Frontal cortex (tissue), 4 donors: ENCODE measurements around the gene ENPP3. TPM values are rescaled to one million over a fixed set of nuclear protein-coding genes. Genes with fewer than 3 reads are reported as not detected.
"Not testable (repeated sequence)": the region's sequence is repeated elsewhere in the genome, so short reads cannot be mapped to it uniquely, and the experiment has no call there.

Source experiments
- DNase-seq, 2 donors: peaks; one replicate each; pipeline ENCODE4 v3.0.0; 2012; ENCODE audit warnings: low spot score in 2 of 2
- FAIRE-seq: peaks from 2 replicates; lab custom pipeline; 2012; peaks lifted over from hg19 to GRCh38; lab: Jason Lieb, UNC
- total RNA-seq: library from RNA; depleted of rRNA; stranded (reverse); fragments of >200 nt; gene quantifications from one replicate; pipeline ENCODE4 v1.2.3, GENCODE V29; 2014
- donor health status: control.
- donor health status: control.
- donor health status: control.

ENPP3 gene
- total RNA-seq, 1 donor from 2014 or later, result 0.41 TPM

DNA sequence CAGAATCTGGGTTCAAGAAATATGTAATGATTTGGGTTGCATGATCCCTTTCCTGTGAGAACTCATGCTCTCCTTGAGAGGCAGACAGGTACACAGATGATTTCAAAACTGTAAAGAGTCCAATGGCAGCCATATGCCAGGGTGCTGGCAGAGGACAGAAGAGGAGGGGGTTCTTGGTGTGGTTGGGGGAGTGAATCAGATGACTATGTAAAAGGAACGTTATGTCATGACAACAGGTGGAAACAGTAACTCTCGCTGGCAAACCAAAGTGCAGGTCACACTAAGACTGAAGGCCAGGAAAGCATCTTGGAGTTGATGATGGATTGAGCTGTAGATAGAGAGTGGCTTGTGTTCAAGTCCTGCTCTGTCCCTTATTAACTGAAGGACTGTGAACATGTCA lies 43.8 kb downstream of the ENPP3 start:
- FAIRE-seq, result no peak
- DNase-seq, result no peak

DNA sequence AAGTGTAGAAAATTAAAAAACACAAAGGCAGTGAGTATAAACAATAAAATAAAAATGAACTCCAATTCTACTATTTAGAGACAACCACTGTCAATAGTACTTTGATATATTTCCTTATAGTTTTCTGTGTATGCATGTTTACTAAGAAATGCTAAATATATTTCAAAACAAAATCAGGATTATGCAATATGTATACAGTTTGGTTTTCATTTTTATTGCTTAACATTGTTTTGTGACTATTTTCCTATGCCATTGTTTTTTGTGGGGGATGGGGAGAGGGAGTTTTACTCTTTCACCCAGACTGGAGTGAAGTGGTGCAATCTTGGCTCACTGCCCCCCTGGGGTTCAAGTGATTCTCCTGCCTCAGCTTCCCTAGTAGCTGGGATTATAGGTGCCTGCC lies 44.5 kb downstream of the ENPP3 start:
- FAIRE-seq, result no peak
- no peak for DNase-seq

DNA sequence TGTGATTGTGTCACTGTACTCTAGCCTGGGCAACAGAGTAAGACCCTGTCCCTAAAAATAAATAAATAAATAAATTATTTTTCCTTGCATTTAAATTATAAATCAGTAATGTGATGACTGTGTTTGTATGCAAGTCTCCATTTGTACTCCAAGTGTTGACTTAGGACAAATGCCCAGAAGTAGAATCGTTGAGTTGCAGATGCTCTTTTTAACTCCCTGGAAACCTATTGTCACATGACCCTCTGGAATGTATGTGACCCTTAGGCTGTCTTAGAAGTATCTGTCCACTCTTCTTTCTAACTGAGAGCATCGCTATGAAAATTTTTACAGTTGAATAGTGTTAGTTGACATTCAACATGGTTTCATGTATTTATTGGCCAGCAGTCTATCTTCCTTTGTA lies 45.3 kb downstream of the ENPP3 start:
- no peak for DNase-seq

DNA sequence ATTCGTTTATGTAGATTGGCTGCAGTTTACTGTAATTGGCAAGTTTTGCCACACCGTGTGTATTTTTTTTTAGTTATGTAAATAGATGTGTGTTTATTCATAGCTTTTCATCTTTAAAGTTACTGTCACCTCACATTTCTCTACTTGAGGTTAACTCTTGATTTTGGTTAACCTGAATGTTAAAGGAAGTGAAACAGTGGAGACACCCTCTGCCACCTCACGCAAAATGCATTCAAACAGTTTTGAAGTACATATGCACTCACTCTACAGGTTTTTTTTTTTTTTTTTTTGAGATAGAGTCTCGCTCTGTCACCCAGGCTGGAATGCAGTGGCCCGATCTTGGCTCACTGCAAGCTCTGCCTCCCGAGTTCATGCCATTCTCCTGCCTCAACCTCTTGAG lies 46.4 kb downstream of the ENPP3 start:
- no peak for FAIRE-seq
- DNase-seq, result no peak

More for the DNA sequence above, 45.3 kb downstream of the ENPP3 start:
- no peak for FAIRE-seq

DNA sequence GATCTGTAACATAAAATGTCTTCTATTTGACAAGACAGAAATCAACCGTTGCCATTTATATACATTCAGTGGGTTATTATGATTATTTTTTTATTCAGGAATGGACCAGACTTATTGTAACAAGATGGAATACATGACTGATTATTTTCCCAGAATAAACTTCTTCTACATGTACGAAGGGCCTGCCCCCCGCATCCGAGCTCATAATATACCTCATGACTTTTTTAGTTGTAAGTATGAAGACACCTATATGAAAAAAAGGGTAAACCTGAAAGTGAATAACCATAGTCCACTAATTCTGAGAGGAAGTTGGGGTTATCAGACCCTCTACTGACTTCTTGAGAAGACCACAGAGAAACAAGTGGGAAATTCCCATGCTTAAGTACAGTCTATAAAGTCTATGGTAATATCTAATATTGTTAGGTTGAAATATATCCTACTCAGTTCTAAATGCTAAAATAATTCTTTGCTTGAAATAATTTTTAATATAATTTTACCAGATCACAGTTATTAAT lies 48.2 kb downstream of the ENPP3 start:
- FAIRE-seq (no peak), DNase-seq (no peak)

DNA sequence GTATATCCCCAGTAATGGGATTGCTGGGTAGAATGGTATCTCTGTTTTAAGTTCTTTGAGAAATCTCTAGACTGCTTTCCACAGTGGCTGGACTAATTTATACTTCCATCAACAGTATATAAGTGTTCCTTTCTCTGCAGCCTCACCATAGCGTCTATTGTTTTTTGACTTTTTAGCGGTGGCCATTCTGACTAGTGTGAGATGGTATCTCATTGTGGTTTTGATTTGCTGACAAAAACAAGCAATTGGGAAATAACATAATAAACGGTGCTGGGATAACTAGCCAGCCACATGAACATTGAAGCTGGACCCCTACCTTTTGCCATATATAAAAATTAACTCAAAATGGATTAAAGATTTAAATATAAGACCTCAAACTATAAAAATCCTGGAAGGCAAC lies 49.9 kb downstream of the ENPP3 start:
- DNase-seq (no peak), FAIRE-seq (no peak)

DNA sequence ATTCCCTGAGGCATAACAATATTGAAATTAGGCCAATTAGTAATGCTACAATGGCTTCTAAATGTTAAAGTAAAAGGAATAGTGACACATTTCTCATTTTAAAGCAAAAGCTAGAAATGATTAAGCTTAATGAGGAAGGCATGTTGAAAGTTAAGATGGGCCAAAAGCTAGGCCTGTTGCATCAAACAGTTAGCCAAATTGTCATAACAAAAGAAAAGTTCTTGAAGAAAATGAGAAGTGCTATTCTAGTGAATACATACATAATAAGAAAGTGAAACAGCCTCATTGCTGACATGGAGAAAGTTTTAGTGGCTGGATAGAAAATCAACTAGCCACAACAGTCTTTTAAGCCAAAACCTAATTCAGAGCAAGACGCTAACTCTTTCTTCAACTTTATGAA lies 51.2 kb downstream of the ENPP3 start:
- FAIRE-seq (no peak), DNase-seq (no peak)

DNA sequence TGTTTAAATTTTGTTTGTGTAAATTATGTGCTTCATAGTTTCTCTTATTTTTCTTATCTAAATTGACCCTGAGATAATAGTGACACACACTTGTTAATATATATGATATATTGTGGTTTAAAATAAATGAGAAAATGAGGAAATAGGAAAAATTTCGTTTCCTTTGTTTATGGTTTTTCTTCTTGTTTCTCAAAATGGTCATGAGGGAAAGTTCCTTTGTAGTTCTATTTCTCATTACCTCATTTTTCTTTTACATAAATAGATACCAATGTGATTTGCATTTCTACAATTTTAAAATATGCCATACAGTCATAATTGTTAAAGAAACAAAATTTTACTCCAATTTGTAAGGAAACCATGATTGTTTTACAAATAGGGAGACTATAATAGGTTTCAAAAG lies 54.9 kb downstream of the ENPP3 start:
- no peak for FAIRE-seq
- DNase-seq, result no peak

DNA sequence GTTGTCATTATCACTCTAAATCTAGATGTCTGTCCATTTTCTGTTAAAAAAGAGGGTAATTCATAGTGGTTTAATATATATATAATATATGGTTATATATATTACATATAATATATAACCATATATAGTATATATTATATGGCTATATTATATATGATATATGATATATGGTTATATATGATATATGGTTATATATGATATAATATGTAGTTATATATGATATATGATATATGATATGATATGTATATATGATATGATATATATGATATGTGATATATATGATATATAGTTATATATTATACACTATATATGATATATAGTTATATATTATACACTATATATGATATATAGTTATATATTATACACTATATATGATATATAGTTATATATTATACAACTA lies 55.5 kb downstream of the ENPP3 start:
- peak; percentile 100 for FAIRE-seq
- no peak for DNase-seq

DNA sequence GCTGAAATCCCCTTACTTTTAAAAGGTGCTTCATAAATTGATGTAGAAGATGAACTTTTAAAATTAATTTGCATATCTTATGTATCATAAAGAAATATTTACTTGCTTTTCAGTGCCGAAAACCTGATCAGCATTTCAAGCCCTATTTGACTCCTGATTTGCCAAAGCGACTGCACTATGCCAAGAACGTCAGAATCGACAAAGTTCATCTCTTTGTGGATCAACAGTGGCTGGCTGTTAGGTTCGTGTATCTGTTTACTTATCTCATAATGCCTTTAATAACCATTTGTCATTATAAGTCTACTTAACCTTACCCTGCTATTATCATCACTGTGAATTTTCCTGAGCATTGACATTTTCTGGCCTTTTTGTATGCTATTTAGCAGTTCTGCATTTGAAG lies 56.3 kb downstream of the ENPP3 start:
- no peak for FAIRE-seq
- DNase-seq, result no peak

DNA sequence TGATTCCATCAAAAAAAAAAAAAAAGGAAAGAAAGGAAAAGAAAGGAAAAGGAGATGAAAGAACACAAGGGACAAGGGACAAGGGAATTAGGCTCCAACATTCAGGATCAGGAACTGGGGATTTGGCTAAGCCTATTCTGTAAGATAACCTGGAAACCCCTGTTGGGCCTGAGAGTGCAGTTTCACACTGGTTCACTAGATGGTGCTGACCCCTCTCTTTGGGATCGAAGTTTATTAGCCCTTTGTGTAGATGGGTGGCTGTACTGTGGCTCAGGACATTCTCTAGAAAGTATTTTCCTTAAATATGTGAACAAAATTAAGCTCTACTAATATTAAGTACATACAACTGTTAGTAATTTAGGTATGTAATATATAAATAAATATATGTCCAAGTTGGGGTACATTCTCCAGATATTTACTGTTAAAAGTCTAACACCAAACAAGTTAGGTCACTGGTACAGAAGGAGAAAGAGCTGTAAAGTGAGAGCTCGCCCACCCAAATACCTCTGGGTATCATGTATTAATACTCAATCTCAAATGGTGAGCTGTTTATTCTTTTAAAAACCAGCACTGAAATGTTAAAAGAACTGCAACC lies 57.8 kb downstream of the ENPP3 start:
- DNase-seq, result peak; percentile 18 to 64
- FAIRE-seq, result no peak

DNA sequence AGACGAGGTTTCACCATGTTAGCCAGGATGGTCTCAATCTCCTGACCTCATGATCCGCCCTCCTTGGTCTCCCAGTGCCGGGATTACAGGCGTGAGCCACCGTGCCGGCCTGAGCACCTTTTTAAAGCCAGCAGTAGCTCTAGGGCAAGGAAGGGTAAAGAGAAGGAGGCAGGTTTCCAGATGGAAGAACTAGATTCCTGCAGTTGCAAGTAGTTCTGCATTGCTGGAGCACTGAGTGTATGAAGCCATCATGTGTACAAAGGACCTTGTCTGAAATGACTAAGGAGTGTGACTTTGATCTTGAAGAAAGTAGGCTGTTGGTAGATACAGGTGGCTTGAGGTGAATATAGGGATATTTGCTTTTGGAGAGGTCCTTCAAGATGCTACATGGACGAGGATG lies 59.9 kb downstream of the ENPP3 start:
- FAIRE-seq (no peak), DNase-seq (no peak)

DNA sequence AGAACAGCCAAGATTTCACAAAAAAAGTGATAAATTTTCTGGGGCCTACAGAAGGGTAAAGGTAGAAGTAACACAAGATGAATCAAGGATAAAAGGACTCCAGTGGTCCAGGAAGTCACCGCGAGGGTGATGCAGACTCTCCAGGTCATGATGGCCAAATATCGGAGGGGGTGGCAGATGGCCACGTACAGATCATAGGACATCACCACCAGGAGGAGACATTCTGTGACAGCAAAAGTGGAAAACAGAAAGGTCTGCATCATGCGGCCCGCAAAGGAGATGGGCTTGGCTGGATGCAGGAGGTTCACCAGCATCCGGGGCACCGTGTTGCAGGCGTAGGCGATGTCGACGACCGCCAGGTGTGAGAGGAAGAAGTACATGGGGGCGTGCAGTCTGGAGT lies 63.7 kb downstream of the ENPP3 start:
- not testable (repeated sequence) for FAIRE-seq, DNase-seq

DNA sequence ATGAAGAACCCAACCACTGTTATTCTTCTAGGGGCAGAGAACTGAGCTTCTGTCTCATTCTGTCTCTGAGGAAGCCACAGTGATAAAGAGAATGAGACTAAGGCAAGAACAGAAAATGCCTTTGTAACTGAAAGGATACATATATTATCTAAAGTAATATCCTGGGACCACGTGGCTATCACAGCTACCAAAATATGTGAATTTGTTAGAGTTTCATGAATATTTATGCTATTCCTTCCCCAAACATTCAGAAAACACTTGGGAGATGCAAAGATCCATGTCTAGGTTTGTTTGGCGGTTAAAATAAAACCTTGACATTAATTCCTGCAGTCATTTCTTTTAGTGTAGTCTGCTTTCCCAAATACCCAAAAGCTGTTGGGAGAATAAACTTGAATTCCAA lies 66.8 kb downstream of the ENPP3 start:
- DNase-seq, FAIRE-seq: not testable (repeated sequence)

DNA sequence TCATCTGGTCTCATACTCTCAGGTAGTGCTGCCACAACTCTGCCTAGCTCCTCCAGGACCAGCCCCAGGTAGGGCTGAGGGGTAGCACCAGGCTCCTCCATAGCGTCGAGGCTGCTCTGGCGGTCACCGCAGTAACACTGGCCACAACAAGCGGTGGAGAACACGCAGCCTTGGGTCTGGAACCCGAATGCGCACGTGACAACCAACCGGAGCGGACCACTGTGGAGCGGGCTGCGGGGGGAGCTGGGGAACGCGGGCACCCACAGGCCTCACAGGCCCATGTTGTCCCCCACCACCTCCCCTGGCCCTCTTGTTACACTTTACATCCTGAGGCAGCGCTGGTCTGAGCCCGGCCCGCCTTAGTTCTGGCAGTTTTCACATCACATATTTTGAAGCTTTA lies 73.8 kb downstream of the ENPP3 start, which contains the start of gene CTAGE9:
CTAGE9 (minus strand) TSS at position 101 of the 400 bp plus-strand sequence; CDS start at position 101, 0 bp downstream.
- FAIRE-seq, DNase-seq: not testable (repeated sequence)

DNA sequence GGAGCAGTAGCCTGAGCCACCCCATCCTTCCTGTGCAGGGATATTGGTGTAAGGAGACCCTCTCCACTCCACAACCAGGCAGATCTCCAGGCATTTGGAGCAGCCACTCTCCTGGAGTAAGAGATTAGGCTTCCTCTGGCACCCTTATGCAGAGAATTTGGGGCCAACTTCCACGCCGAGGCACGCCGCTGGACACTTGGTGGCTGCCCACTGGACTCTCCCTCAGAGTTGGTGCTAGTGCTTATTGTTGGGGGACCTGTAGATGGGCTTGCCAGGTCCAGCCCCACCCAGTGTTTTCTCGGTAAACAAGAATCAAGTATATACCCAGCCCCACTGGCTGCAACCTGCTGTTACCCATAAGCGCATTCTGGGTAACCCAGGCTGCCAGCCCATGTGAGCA lies 78.5 kb downstream of the ENPP3 start:
- not testable (repeated sequence) for DNase-seq, FAIRE-seq

DNA sequence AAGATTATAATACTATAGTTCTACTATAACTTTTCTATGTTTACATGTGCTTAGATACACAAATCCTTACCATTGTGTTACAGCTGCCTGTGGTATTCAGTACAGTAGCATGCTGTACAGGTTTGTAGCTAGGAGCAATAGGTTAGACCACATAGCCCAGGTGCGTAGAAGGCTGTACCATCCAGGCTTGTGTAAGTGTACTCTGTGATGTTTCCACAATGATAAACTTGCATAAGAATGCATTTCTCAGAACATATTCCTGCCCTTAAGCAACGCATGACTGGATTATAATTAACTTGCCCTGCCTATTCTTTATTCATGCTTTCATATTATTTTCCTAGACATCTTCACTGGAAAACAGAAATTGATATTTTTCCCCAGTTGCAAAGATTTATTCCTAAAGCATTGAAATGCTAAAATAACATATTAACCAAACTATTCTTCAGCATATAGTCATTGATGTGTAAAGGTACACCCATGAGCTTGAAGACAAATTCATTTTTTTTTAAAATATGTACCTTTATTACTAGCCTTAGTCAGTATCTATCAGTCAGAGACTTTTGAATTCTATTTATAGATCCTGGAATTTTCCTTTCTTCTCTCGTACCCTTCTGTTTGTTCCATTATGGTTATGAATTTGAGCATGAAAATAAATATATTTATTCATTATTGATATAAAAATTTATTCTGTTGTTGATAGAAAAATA lies 80.9 kb downstream of the ENPP3 start:
- FAIRE-seq (no peak), DNase-seq (no peak)

DNA sequence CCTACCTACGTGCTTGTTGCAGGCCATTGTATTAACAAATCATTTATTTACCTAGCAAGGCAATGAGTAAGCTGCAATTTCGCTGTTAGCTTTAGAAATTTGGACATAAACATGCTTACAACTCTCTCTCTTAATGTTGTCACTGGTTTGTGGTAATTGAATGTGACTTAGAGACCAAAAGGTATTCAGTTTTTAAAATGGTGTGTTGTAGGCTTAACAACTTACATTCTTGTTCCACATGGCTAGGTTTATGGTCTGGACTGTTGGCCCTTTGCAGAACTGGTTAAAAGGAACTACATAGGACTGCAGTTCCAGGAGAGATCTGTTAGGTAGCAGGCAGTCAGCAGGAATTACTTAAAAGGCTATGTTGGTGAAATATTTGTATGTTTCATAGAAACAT lies 84.1 kb downstream of the ENPP3 start:
- no peak for FAIRE-seq
- no peak for DNase-seq

DNA sequence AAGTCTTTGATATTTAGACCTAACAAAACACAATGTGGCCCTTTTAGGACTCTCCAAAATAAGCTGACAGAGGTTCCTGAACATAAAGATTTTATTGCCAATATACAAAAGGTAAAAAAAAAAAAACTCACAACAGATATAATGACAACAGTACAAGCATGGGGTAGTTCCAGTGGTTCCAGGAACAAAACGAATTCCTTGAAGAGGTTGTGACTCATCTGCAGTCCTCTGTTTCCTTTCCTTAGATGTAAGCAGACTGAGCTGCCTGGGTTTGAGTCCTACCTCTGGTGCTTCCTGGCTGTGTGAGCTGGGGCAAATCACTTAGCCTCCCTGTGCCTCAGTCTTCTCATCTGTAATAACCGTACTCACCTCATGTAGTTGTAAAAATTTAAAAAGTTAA lies 87.0 kb downstream of the ENPP3 start:
- no peak for DNase-seq
- no peak for FAIRE-seq

DNA sequence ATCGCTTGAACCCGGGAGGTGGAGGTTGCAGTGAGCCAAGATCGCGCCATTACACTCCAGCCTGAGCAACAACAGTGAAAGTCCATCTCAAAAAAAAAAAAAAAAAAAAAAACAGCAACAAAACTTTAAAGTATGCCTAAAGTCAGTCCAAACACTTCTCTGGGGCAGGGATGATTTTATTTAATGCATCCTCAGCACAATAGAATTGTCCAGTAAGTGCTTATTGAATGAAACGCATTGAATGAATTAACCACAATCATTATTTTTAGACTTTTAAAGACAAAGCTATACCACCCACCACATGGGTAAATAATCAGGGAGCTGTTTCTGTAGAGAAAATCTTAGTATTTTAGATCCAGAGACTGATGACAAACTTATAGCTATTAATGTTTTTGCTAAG lies 90.4 kb downstream of the ENPP3 start:
- no peak for DNase-seq
- FAIRE-seq, result no peak

DNA sequence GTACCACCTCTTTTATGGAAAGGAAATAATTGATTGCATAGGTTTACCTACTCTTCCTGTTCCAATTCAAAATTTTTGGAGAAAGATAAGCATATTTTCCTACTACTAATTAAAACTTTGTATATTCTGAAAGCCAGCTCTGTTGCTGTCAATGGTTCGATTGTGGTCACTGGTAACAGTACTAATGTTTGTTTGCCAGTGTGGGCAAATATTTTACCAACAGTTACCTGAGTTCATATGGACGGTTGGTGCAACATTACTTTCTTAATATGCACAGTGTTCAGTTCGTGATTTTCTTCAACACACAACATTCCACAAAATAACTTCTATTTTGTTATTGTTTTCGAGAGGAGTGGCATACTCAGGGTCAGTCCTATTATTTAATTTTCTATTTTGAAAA lies 90.8 kb downstream of the ENPP3 start:
- FAIRE-seq, result no peak
- DNase-seq, result no peak
